Measurements from ENCODE around the gene GRIK3.

The GRIK3 gene

DNA sequence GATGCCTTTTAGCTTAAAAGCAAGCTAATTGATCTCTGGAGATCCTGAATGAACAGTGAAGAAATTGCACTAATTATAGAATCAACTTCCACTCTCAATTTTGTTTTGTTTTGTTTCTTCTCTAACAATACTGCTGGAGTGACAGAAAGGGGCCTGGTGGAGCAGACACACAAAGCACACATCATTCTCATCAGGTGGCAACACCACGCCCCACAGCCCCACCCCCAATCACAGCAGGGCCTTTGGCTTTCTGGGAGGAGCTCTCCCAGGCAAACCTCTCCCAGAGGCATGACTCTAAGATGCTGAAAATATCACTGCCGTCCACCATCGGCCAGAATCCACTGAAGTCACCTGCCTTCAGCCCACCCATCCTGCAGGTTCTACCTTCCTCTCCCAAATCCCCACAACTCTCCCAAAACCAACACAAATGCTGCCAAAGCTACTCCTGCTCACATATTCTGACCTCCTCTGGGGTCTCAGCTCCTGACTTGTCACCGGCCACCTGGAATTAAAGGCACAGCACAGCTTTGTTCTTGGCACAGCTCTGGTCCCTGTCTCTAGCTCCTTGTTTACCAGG lies 120.7 kb downstream of the GRIK3 start:
- Histone ChIP-seq H3K9me3 (ENCODE audit: control insufficient read depth, low read length) (no peaks in the 10 kb centered on the region), H2BK120ac (ENCODE audit: low read depth, low read length) (no peak overlapping the region), H2BK12ac (ENCODE audit: low read length in 2 of 2) (no peak overlapping the region), H2BK5ac (ENCODE audit: low read depth, low read length, poor library complexity, severe bottlenecking) (no peak overlapping the region), H3K4me1 (ENCODE audit: control insufficient read depth, insufficient read depth, low read depth, low read length) (no peaks in the 10 kb centered on the region), H3K4ac (ENCODE audit: low read depth in 1 of 2, low read length in 2 of 2) (no peak overlapping the region), H4K91ac (ENCODE audit: low read length) (no peak overlapping the region), H2BK15ac (ENCODE audit: low read depth, poor library complexity, severe bottlenecking) (no peak overlapping the region), H3K36me3 (ENCODE audit: control insufficient read depth in 1 of 2, insufficient read depth in 2 of 2, low read depth in 1 of 2, low read length in 2 of 2) (no peaks in the 10 kb centered on the region), H2AK5ac (ENCODE audit: low read length, severe bottlenecking) (no peak overlapping the region), H3K9ac (ENCODE audit: low read length) (no peak overlapping the region), H4K8ac (ENCODE audit: low read length) (no peak overlapping the region), H3K4me3 (ENCODE audit: insufficient read depth in 1 of 2, low read depth in 1 of 2, low read length in 2 of 2) (no peak overlapping the region), H3K4me2 (ENCODE audit: low read length, poor library complexity, severe bottlenecking) (no peak overlapping the region), H3K23ac (ENCODE audit: low read length in 2 of 2) (no peak overlapping the region), H3K14ac (ENCODE audit: low read length in 2 of 2) (no peak overlapping the region), H3K27ac (ENCODE audit: low read length, poor library complexity, severe bottlenecking) (no peak overlapping the region), H3K79me1 (replicated peaks; ENCODE audit: low read length, poor library complexity, severe bottlenecking) (no peaks in the 10 kb centered on the region), H2AFZ (ENCODE audit: low read depth, low read length) (no peak overlapping the region), H3K18ac (ENCODE audit: low read depth in 1 of 2, low read length in 2 of 2) (no peak overlapping the region), H3K27me3 (ENCODE audit: control insufficient read depth in 1 of 2, insufficient read depth in 1 of 2, low read length in 2 of 2) (no peaks in the 10 kb centered on the region)
- DNase-seq = no peak
- WGBS = 37% methylated on average over 4 of the region's 4 CpGs

DNA sequence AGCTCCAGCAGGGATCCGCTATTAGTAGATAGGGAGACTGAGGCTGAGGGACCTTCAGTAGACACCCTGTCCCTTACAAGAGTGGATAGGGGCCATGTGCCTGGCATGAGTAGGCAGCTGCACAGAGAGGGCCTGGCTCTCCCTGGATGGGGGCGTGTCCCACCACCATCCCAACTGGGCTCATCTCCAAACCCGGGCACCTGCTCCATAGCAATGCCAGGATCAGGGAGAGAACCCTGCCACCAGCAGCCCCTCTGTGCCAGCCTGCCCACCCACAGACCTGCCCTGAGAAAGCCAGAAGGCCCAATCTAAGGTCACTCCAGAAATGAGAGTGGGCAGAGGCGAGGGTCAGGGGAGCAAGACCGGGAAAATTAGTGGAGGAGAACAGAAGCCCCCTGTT lies 121.3 kb downstream of the GRIK3 start:
- DNase-seq = no peak

DNA sequence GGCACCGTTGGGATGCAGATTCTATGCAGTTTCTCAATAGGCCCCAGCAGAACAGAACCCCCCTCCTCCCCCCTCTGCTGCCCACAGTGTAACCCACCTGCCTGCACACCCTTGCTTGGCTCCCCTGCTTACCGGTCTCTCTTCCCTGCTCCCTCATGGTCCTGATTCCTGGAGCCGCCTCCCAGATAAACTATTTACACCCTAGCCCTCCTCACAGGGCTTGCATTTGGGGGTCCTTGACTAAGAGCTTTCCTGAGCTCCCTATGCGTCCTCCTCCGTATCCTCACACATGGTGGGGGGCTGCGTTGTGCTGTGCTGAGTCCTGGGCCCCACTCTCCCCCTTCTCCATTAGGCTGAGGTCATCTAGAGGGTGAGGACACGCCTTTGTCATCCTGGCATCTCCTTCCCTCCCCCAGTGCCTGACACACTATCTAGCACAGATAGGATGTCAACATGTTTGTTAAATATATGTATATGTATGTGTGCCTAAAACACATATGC lies 121.9 kb downstream of the GRIK3 start:
- 87% methylated on average over 6 of the region's 7 CpGs for WGBS
- H3K4me3 ChIP-seq (ENCODE audit: insufficient read depth in 1 of 2, low read depth in 1 of 2, low read length in 2 of 2) = no peak overlapping the region
- H3K14ac ChIP-seq (ENCODE audit: low read length in 2 of 2) = no peak overlapping the region
- no peak overlapping the region for H3K9ac ChIP-seq (ENCODE audit: low read length)
- H2BK5ac ChIP-seq (ENCODE audit: low read depth, low read length, poor library complexity, severe bottlenecking) = no peak overlapping the region
- no peak overlapping the region for H2AFZ ChIP-seq (ENCODE audit: low read depth, low read length)
- no peak overlapping the region for H3K4ac ChIP-seq (ENCODE audit: low read depth in 1 of 2, low read length in 2 of 2)
- H4K91ac ChIP-seq (ENCODE audit: low read length) = no peak overlapping the region
- no peak overlapping the region for H2AK5ac ChIP-seq (ENCODE audit: low read length, severe bottlenecking)
- H3K79me1 ChIP-seq (replicated peaks; ENCODE audit: low read length, poor library complexity, severe bottlenecking) = no peaks in the 10 kb centered on the region
- no peak overlapping the region for H3K4me2 ChIP-seq (ENCODE audit: low read length, poor library complexity, severe bottlenecking)
- no peak overlapping the region for H2BK12ac ChIP-seq (ENCODE audit: low read length in 2 of 2)
- H3K4me1 ChIP-seq (ENCODE audit: control insufficient read depth, insufficient read depth, low read depth, low read length) = no peaks in the 10 kb centered on the region
- H3K23ac ChIP-seq (ENCODE audit: low read length in 2 of 2) = no peak overlapping the region
- no peak overlapping the region for H4K8ac ChIP-seq (ENCODE audit: low read length)
- no peak overlapping the region for H2BK120ac ChIP-seq (ENCODE audit: low read depth, low read length)
- no peaks in the 10 kb centered on the region for H3K36me3 ChIP-seq (ENCODE audit: control insufficient read depth in 1 of 2, insufficient read depth in 2 of 2, low read depth in 1 of 2, low read length in 2 of 2)
- no peak overlapping the region for H2BK15ac ChIP-seq (ENCODE audit: low read depth, poor library complexity, severe bottlenecking)
- no peaks in the 10 kb centered on the region for H3K27me3 ChIP-seq (ENCODE audit: control insufficient read depth in 1 of 2, insufficient read depth in 1 of 2, low read length in 2 of 2)
- no peak for DNase-seq
- H3K9me3 ChIP-seq (ENCODE audit: control insufficient read depth, low read length) = no peaks in the 10 kb centered on the region
- H3K27ac ChIP-seq (ENCODE audit: low read length, poor library complexity, severe bottlenecking) = no peak overlapping the region
- no peak overlapping the region for H3K18ac ChIP-seq (ENCODE audit: low read depth in 1 of 2, low read length in 2 of 2)

More for the DNA sequence above, 121.3 kb downstream of the GRIK3 start:
- no peak overlapping the region for H3K14ac ChIP-seq (ENCODE audit: low read length in 2 of 2)
- H3K27ac ChIP-seq (ENCODE audit: low read length, poor library complexity, severe bottlenecking) = no peak overlapping the region
- no peaks in the 10 kb centered on the region for H3K79me1 ChIP-seq (replicated peaks; ENCODE audit: low read length, poor library complexity, severe bottlenecking)
- H3K9me3 ChIP-seq (ENCODE audit: control insufficient read depth, low read length) = no peaks in the 10 kb centered on the region
- no peak overlapping the region for H3K4me3 ChIP-seq (ENCODE audit: insufficient read depth in 1 of 2, low read depth in 1 of 2, low read length in 2 of 2)
- no peak overlapping the region for H3K4ac ChIP-seq (ENCODE audit: low read depth in 1 of 2, low read length in 2 of 2)
- no peak overlapping the region for H2BK15ac ChIP-seq (ENCODE audit: low read depth, poor library complexity, severe bottlenecking)
- H4K8ac ChIP-seq (ENCODE audit: low read length) = no peak overlapping the region
- no peak overlapping the region for H2AFZ ChIP-seq (ENCODE audit: low read depth, low read length)
- no peak overlapping the region for H2BK12ac ChIP-seq (ENCODE audit: low read length in 2 of 2)
- H3K18ac ChIP-seq (ENCODE audit: low read depth in 1 of 2, low read length in 2 of 2) = no peak overlapping the region
- no peak overlapping the region for H2AK5ac ChIP-seq (ENCODE audit: low read length, severe bottlenecking)
- H3K23ac ChIP-seq (ENCODE audit: low read length in 2 of 2) = no peak overlapping the region
- no peaks in the 10 kb centered on the region for H3K36me3 ChIP-seq (ENCODE audit: control insufficient read depth in 1 of 2, insufficient read depth in 2 of 2, low read depth in 1 of 2, low read length in 2 of 2)
- no peak overlapping the region for H3K4me2 ChIP-seq (ENCODE audit: low read length, poor library complexity, severe bottlenecking)
- WGBS = 65% methylated on average over 4 of the region's 5 CpGs
- no peaks in the 10 kb centered on the region for H3K4me1 ChIP-seq (ENCODE audit: control insufficient read depth, insufficient read depth, low read depth, low read length)
- H4K91ac ChIP-seq (ENCODE audit: low read length) = no peak overlapping the region
- no peak overlapping the region for H2BK120ac ChIP-seq (ENCODE audit: low read depth, low read length)
- no peak overlapping the region for H3K9ac ChIP-seq (ENCODE audit: low read length)
- H3K27me3 ChIP-seq (ENCODE audit: control insufficient read depth in 1 of 2, insufficient read depth in 1 of 2, low read length in 2 of 2) = no peaks in the 10 kb centered on the region
- H2BK5ac ChIP-seq (ENCODE audit: low read depth, low read length, poor library complexity, severe bottlenecking) = no peak overlapping the region

DNA sequence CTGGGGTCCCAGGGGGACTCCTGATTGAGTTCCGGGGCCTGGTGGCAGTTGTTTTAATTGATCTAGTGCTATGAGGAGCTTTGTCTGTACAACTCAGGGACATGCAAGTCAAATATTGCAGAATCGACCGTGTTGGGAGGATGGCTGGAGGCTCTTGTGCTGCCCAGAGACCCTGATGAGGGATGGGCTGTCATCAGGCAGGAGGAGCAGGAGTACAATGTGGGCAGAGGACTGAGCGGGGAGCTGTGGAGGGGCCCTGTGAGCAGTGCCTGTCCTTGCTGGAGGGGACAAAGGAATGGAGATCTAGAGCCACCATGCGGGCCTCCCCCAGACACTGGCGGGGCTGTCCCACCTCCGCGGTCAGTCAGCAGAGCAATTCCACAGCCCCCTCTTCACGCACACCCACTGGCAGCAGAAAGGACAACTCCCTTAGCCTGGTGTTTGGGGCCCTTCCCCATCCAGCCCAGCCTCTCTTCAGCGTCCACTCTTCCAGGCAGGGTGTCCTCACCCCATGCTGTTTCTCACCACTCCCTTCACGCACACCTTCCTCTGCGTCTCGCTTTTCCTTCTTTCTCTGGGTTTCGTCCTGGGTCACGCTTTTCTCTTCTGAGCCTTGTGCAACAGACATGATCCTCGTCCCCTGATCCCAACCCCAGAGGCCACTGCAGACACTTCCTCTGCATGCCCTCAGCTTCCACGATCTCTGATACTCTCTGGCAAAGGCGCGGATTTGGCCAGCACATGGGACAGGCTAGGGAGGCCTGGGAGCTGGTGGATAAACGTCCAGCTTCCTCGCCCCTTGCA lies 122.6 kb downstream of the GRIK3 start:
- Histone ChIP-seq H2BK5ac (ENCODE audit: low read depth, low read length, poor library complexity, severe bottlenecking) (no peak overlapping the region), H3K4ac (ENCODE audit: low read depth in 1 of 2, low read length in 2 of 2) (no peak overlapping the region), H2AFZ (ENCODE audit: low read depth, low read length) (no peak overlapping the region), H3K4me3 (ENCODE audit: insufficient read depth in 1 of 2, low read depth in 1 of 2, low read length in 2 of 2) (no peak overlapping the region), H2AK5ac (ENCODE audit: low read length, severe bottlenecking) (no peak overlapping the region), H3K14ac (ENCODE audit: low read length in 2 of 2) (no peak overlapping the region), H3K23ac (ENCODE audit: low read length in 2 of 2) (no peak overlapping the region), H3K4me1 (ENCODE audit: control insufficient read depth, insufficient read depth, low read depth, low read length) (no peaks in the 10 kb centered on the region), H2BK120ac (ENCODE audit: low read depth, low read length) (no peak overlapping the region), H3K36me3 (ENCODE audit: control insufficient read depth in 1 of 2, insufficient read depth in 2 of 2, low read depth in 1 of 2, low read length in 2 of 2) (no peaks in the 10 kb centered on the region), H3K4me2 (ENCODE audit: low read length, poor library complexity, severe bottlenecking) (no peak overlapping the region), H3K9me3 (ENCODE audit: control insufficient read depth, low read length) (no peaks in the 10 kb centered on the region), H3K9ac (ENCODE audit: low read length) (no peak overlapping the region), H4K91ac (ENCODE audit: low read length) (no peak overlapping the region), H3K27ac (ENCODE audit: low read length, poor library complexity, severe bottlenecking) (no peak overlapping the region), H3K27me3 (ENCODE audit: control insufficient read depth in 1 of 2, insufficient read depth in 1 of 2, low read length in 2 of 2) (no peaks in the 10 kb centered on the region), H2BK12ac (ENCODE audit: low read length in 2 of 2) (no peak overlapping the region), H2BK15ac (ENCODE audit: low read depth, poor library complexity, severe bottlenecking) (no peak overlapping the region), H3K79me1 (replicated peaks; ENCODE audit: low read length, poor library complexity, severe bottlenecking) (no peaks in the 10 kb centered on the region), H4K8ac (ENCODE audit: low read length) (no peak overlapping the region), H3K18ac (ENCODE audit: low read depth in 1 of 2, low read length in 2 of 2) (no peak overlapping the region)
- WGBS = 81% methylated on average over 21 of the region's 21 CpGs
- no peak for DNase-seq

All from mesenchymal stem cell (in vitro differentiated cells and primary cell).